Measurements from ENCODE around the gene TIGD1. TPM values are rescaled to one million over a fixed set of nuclear protein-coding genes. Genes with fewer than 3 reads are reported as not detected.

Gene TIGD1
- total RNA-seq, result 1 to 10 TPM; 1.5 to 3.5 (median 2.2) TPM

DNA sequence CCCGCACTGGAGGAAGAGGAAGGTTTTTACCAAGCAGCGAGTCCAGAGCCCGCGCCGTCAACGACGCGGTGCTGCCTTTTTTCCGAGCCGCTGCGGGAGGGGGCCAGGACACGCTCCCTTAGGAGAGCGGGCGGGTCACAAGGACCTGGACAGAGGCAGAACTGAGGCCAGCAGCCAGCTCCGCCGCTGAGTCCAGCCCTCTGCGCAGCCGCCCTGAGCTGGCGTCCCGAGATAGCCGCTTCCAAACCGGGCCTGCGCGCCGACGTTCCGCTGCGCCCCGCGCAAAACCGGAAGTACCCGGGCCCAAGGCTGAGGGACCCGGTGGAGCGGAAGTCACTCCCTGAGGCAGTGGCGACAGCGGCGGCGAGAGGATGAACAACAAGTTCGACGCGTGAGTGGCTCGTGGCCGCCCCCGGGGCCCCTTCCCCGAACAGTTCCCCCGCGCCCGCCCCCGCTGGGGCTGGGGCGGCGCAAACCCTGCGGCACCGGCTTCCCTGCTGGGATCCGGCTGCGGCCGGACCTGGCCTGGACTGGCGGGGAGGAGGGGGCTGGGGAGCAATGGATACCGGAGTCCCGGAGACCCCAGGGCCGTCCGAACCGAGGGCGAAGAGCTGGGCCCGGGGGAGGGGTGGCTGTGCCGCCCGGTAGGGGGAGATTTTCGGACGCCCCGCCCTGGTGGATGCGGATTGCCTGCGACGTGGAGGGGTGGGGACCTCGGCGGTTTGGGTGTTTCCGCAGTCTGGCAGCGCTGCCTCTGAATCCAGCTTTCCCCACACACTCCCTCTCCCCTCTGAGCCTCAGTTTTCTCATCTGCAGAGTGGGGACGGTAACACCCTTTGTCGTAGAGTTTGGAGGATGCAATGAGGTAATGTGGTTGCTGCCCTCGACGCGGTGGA lies at the start of gene TIGD1, which contains the start of gene EIF4E2:
Gene TIGD1 (minus strand): TSS at position 204 of the 896 bp plus-strand sequence. CDS start 675 bp downstream, outside the sequence.
Gene EIF4E2 (plus strand): TSS at position 336 of the 896 bp plus-strand sequence. CDS start 36 bp downstream, at position 372.
- TF ChIP-seq, protein P1, sequence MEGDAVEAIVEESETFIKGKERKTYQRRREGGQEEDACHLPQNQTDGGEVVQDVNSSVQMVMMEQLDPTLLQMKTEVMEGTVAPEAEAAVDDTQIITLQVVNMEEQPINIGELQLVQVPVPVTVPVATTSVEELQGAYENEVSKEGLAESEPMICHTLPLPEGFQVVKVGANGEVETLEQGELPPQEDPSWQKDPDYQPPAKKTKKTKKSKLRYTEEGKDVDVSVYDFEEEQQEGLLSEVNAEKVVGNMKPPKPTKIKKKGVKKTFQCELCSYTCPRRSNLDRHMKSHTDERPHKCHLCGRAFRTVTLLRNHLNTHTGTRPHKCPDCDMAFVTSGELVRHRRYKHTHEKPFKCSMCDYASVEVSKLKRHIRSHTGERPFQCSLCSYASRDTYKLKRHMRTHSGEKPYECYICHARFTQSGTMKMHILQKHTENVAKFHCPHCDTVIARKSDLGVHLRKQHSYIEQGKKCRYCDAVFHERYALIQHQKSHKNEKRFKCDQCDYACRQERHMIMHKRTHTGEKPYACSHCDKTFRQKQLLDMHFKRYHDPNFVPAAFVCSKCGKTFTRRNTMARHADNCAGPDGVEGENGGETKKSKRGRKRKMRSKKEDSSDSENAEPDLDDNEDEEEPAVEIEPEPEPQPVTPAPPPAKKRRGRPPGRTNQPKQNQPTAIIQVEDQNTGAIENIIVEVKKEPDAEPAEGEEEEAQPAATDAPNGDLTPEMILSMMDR (IDR thresholded peaks at IDR 0.05; ENCODE audit: low read depth), result no peak

- TF ChIP-seq, protein P1 (IDR thresholded peaks at IDR 0.05; ENCODE audit: low read depth), result no peak
Observed at GRCh38 chr2:232598293-232598692, 47.9 kb upstream of the TIGD1 start.

- TF ChIP-seq, protein P1 (IDR thresholded peaks at IDR 0.05; ENCODE audit: low read depth), result no peak
Observed at GRCh38 chr2:232597362-232598079, 47.2 kb upstream of the TIGD1 start.

DNA sequence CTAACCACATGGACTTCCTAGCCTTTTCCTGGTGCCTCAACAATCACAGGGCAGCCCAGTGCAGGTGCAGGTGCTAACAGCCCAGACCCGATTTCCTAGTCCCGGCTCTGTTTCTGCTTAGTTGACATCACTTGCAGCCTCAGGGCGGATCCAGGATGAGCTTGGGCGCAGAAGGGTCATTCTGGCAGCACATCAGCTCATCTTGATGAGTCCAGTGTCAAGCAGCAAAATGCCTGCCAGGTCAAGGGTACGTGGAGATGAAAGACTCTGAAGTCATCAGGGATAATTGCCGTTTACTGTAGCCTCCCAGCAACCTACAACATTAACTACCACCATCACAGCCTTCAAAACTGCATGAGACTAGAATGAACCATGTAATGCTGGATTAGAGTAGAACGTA lies 43.6 kb upstream of the TIGD1 start:
- TF ChIP-seq, protein P1 (IDR thresholded peaks at IDR 0.05; ENCODE audit: low read depth), result no peak

GRCh38 chr2:232592772-232593395 lies 42.5 kb upstream of the TIGD1 start:
- TF ChIP-seq, protein P1 (IDR thresholded peaks at IDR 0.05; ENCODE audit: low read depth), result no peak

GRCh38 chr2:232588680-232589585 lies 38.6 kb upstream of the TIGD1 start:
- TF ChIP-seq, protein P1 (IDR thresholded peaks at IDR 0.05; ENCODE audit: low read depth), result no peak

All from subcutaneous adipose tissue (tissue), 4 donors.